KOPT-K1 (cell line): ENCODE data around the gene KLK8.

Experiments used
- H3K27ac ChIP-seq: fragments of 200-600 bp; sonication (generic); 2 replicates; pipeline ENCODE4 v1.5.1; 2016; ENCODE audit warnings: antibody characterized with exemption, mild to moderate bottlenecking, low read depth, low read length; ENCODE audit not compliant: poor library complexity, severe bottlenecking
- H3K36me3 ChIP-seq: fragments of 200-600 bp; sonication (generic); 2 replicates; pipeline ENCODE4 v1.5.1; 2017; ENCODE audit warnings: antibody characterized with exemption, mild to moderate bottlenecking, low read length, moderate library complexity; ENCODE audit not compliant: insufficient read depth
- H3K9me3 ChIP-seq: fragments of 200-600 bp; sonication (generic); 2 replicates; pipeline ENCODE4 v1.5.1; 2017; ENCODE audit warnings: antibody characterized with exemption, low read length, mild to moderate bottlenecking; ENCODE audit not compliant: insufficient read depth, poor library complexity, severe bottlenecking

The KLK8 gene, protein sequence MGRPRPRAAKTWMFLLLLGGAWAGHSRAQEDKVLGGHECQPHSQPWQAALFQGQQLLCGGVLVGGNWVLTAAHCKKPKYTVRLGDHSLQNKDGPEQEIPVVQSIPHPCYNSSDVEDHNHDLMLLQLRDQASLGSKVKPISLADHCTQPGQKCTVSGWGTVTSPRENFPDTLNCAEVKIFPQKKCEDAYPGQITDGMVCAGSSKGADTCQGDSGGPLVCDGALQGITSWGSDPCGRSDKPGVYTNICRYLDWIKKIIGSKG

DNA sequence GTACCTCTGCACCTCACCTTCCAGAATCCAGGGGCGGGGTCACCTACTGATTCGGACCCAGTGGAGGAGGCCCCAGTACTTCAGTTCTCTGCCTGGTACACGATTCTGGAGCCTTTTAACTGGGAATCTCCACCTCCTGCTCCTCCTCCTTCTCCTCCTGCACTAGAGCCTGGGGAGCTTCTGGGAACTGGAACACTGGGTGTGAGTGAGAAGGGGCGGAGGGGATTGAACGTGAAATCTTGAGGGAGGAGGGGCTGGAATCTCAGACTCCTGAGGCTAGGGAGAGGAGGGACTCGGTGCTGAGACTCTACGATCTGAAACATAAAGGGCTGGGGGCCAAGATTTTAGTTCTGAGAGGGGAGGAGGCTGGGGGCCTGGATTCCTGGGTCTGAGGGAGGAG, at the start of gene KLK8:
Gene KLK8 (minus strand): TSS at position 90 of the 400 bp plus-strand sequence. CDS start 437 bp downstream, outside the sequence.
- Histone ChIP-seq H3K36me3 (no peaks in the 10 kb centered on the region), H3K27ac (no peak within 1 kb of the TSS), H3K9me3 (no peaks in the 10 kb centered on the region)

DNA sequence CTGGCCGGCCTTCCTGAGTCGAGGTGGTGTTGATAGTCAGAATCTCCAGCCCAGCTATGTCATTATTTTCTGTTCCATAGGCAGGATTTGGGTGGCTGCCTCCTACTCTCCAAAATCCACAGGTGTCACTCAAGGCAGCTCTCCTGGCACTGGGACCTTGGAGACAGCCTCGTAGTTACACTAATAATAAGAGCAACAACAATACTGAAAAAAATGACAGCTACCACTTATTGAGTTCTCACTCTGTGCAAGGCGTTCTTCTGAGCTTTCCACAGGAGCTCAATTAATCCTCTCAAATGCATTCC, 45.6 kb upstream of the KLK8 start:
- Histone ChIP-seq H3K9me3 (peaks cover 7% of the 10 kb centered on the region), H3K36me3 (no peaks in the 10 kb centered on the region), H3K27ac (no peak overlapping the region)

DNA sequence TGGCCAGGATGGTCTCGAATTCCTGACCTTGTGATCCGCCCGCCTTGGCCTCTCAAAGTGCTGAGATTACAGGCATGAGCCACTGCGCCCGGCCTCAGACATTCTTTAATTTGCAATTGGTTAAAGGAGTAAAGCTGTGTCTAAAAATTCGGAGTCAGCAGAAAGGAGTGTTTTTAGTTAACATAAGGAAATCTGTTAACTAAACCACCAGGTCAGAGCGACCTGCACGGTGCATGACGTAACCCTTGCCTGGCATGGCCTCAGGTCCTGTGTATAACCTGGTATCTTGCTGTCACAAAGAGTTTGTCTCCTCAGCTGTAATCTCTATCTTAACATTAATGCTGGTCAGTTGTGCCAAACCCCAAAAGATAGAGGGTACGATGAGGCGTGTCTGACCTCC, 42.9 kb upstream of the KLK8 start:
- H3K27ac ChIP-seq = no peak overlapping the region
- H3K9me3 ChIP-seq = no peaks in the 10 kb centered on the region
- H3K36me3 ChIP-seq = no peaks in the 10 kb centered on the region

DNA sequence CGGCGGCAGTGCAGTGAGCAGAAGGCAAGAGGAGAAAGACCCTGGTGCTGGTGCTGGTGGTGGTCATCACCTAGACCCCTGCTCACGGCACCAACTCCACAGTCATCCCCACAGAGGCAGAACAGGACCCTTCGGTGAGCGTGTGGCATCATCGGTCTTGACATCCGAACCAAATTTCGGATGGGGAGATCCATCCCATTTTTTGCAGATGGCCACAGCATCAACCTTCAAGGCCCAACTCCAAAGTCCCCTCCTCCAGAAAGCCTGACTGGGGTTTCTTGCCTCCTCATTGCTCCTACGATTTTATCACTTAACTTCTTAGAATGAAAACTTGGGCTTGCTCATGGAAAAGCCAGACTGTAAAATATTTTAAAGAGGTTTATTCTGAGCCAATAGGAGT, 42.1 kb upstream of the KLK8 start:
- no peak overlapping the region for H3K27ac ChIP-seq
- H3K36me3 ChIP-seq = no peaks in the 10 kb centered on the region
- no peaks in the 10 kb centered on the region for H3K9me3 ChIP-seq

DNA sequence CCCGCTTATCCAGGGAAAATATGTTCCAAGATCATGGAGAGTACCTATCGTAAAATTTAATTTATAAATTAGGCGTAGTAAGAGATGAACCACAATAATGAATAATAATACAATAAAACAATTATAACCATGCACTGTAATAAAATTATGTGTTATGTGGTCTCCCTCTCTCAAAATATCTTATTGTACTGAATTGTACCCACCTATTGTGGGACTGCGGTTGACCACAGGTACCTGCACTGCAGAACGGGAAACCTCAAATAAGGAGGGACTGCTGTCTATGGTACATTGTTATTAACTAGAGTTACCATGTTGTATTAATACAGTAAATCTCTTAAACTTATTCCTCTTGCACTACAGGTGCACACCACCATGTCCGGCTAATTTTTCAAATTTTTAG, 38.7 kb upstream of the KLK8 start:
- no peak overlapping the region for H3K27ac ChIP-seq
- no peaks in the 10 kb centered on the region for H3K9me3 ChIP-seq
- no peaks in the 10 kb centered on the region for H3K36me3 ChIP-seq

DNA sequence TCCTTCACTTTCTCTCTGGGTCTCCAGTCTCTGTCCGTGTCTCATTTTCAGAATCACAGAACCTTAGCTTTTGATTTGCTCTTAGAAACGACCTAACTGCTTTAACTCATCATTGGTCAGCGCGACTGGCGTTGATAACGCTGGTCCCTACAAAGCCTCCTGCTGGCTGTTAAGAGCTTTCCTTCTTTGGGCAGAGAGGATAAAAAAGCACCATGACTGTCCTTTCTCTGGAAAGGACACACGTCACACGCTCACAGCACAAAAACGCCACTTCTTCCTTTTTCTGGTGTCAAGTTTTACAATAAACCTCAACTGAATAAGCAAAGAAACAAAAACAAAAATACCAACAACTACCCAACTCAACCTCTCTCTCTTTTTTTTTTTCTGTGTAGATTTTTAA, 35.1 kb upstream of the KLK8 start:
- Histone ChIP-seq H3K36me3 (no peaks in the 10 kb centered on the region), H3K27ac (no peak overlapping the region), H3K9me3 (no peaks in the 10 kb centered on the region)

DNA sequence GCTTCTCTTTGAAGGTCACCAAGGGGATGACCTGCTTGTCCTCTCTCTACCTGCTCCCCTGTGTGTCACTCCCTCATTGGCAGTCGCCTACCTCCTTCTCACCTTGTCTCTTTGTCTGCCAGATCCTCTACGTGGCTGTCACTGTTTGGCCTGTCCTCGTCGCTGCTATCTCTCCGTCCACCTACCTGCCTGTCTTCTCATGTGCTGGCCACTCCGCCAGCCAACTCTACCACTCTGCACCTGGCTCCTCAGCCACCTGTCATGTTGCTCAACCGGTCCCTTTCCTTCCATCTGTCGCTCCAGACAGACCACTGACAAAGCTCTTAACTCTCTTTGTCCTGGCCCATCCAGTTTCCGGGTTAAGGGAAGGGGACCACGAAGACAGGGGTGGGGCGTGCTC, 33.3 kb upstream of the KLK8 start, which contains the start of gene KLK12:
Gene KLK12 (minus strand): TSS at position 299 of the 400 bp plus-strand sequence. CDS start 381 bp downstream, outside the sequence.
- no peaks in the 10 kb centered on the region for H3K9me3 ChIP-seq
- H3K27ac ChIP-seq = no peak within 1 kb of the TSS
- no peaks in the 10 kb centered on the region for H3K36me3 ChIP-seq

DNA sequence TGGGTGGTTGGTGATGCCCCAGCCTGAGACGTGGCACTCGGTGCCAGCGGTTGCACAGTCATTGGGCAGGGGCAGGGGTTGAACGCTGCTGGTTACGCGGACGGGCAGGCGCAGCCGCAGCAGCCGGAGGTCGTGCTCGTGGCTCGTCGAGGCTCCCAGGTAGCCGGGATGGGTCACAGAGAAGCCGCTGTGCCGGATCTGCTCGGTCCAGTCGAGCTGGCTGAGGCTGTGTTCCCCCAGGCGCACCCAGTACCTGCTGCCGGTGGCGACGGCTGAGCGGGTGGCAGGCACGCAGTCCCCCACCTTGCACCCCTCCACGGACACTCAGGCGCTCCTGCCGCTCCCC, 30.4 kb upstream of the KLK8 start:
- H3K36me3 ChIP-seq = no peaks in the 10 kb centered on the region
- no peaks in the 10 kb centered on the region for H3K9me3 ChIP-seq
- H3K27ac ChIP-seq = no peak overlapping the region

DNA sequence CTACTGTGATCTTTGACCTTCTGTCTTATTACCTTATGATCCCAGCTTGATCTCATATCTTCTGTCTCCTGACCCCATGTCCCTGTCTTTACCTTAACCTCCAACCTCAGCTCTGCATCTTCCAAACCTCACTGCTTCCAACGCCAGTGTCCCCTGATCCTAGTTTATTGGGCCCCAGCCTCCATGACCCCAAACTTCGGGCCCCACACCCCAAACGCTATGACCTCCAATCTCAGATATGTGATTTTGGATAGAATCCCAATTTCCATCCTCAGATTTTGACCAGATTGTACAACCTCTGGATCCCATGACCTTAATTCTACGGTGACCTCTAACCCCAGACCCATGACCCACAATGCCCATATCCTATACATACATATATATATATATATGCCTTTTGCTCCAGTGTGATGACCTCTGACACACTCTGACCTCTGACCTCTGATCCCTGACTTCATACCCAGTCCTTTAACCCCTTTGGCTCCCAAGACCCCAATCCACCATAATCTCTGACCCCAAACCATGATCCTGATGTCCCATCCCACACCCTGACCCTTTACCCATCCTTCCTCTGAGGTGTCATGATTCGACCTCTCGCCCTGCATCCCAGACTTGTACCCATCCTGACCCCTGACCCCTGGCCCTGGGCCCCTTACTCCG, 29.9 kb upstream of the KLK8 start:
- Histone ChIP-seq H3K9me3 (no peaks in the 10 kb centered on the region), H3K36me3 (no peaks in the 10 kb centered on the region), H3K27ac (no peak overlapping the region)

DNA sequence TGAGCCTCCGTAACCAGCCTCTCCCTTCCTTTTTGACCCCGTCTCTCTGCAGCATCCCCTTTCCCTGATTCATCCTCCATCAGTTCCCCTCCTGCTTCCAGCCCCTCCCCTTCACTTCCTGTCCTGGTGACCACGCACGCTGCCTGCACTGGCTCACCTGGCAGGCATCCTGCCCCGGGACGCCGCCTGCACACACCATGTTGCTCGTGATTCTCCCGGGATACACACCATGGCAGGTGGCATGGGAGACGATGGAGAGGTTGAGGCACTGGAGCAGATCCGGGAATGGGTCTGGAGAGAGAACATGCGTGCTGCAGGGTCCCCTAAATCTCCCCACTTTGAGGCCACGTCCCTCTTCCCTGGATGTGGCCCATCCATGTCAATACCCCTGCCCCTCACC, 29.2 kb upstream of the KLK8 start:
- no peak overlapping the region for H3K27ac ChIP-seq
- H3K9me3 ChIP-seq = no peaks in the 10 kb centered on the region

DNA sequence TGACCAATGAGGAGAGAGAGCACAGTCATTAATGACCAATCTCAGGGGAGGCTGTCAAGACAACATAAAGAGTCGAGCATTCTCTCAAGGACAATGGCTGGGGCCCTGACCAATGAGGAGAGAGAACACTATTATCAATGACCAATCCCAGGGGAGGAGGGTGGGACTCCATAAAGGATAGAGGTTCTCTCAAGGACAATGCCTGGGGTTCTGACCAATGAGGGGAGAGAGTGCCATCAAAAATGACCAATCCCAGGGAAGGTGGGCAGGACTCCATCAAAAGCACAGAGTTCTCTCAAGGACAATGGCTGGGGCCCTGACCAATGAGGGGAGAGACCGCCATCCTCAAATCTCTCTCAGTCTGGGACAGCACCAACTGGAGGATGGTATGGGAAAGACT, 28.3 kb upstream of the KLK8 start:
- Histone ChIP-seq H3K9me3 (no peaks in the 10 kb centered on the region), H3K36me3 (no peaks in the 10 kb centered on the region), H3K27ac (no peak overlapping the region)

More for the DNA sequence above, 29.2 kb upstream of the KLK8 start:
- no peaks in the 10 kb centered on the region for H3K36me3 ChIP-seq

DNA sequence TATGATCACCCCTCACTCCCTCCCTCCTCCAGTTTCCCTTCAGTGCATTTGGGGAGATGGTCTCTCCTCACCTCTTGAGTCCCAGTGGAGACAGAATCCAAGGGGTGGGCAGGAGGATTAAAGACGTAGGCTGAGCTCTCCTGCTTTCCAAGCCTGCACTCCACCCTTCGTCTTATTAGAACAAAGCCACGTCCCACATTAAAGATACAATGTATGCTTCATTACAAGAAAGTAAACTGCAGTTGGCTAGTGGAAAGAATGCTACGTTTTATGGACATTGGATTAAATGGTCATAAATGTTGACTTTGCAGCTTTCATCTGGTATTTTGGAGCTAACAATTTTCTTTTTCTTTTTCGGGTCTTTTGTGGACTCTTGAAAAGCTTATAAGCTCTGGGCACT, 26.5 kb upstream of the KLK8 start:
- no peak overlapping the region for H3K27ac ChIP-seq
- no peaks in the 10 kb centered on the region for H3K9me3 ChIP-seq
- no peaks in the 10 kb centered on the region for H3K36me3 ChIP-seq

DNA sequence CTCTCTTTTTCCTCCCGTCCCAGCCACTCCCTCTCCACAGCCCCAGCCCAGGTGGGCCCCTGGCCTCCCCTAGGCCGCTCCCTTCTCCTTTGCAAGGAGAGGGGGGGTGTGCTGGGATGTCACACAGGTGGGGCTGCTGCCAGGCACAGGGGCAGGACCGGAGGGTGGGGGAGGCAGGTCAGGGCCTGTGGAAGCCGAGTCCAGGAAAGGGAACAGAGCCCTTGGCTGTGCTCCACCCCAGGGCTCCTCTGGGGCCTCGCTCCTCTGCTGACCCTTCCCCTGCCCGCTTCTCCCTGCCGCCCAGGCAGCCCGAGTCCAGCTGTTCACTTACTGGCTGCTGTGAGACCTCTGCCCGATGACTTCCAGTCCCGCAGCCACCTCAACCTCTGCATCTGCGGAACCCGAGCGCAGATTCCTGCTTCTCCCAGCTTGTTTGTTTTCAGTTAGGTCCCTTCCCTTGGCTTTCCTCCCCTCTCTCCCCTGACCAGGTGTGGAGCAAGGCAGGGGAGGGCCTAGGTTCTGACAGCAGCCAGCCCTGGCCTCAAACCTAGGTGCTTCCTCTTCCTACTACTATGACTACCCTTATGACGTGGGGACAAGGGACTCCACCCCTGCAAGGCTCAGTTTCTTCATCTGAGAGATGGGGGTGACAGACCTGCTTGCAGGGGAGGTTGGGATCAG, 25.9 kb upstream of the KLK8 start:
- Histone ChIP-seq H3K27ac (no peak overlapping the region), H3K9me3 (no peaks in the 10 kb centered on the region), H3K36me3 (no peaks in the 10 kb centered on the region)

DNA sequence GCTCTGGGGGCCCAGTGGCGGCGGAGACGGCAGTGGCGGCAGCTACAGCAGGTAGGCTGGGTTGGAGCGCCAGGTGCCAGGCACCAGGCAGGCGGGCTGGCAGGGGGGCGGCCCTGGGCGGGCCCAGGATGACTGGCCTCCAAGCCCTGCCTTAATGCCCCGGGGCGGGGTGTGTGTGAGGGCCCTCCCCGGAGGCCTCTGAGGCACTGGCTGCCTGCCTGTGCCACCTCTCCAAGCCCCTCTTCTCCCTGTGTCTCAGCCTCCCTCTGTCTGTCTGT, 25.1 kb upstream of the KLK8 start, which contains the start of gene KLK11:
Gene KLK11 (minus strand): TSS at position 63 of the 278 bp plus-strand sequence. CDS start 985 bp downstream, outside the sequence.
- Histone ChIP-seq H3K36me3 (no peaks in the 10 kb centered on the region), H3K9me3 (no peaks in the 10 kb centered on the region), H3K27ac (no peak within 1 kb of the TSS)

DNA sequence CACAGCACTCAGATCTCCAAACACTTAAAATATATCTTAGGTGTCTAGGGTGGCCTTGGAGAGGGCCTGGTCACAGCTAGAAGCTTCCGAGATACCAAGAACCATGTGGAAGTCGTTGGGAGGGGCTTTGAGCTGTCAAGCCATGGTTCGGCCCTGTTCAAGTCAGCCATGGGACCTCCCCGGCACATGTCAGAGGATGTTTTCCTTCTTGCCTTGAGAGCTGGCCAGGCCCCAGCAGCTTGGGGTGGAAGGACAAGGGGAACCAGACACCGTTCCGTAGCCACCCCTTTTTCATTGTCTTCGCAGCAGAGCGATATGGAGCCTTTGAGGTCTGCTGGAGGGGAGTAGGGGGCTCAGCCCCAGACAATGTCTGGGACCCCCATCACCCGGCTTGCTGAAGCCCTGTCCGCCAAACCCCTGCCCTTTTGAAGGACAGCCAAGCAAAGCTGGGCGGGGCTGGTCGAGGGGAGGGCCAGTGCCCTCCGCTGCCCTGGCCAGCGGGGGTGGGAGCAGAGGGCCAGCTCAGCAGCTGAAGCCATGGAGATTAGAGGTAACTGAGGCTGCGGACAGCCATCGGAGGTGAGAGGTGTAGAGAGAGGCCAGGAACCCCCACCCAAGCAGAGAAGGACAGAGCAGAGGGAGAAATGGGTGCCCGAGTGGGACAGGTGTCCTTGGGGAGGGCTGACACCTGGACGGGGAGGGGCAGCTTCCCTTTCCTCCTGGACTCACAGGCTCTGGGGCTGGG, 24.6 kb upstream of the KLK8 start:
- Histone ChIP-seq H3K36me3 (no peaks in the 10 kb centered on the region), H3K9me3 (no peaks in the 10 kb centered on the region), H3K27ac (no peak overlapping the region)
